Measurements from ENCODE around the gene UACA. TPM values are rescaled to one million over a fixed set of nuclear protein-coding genes. Genes with fewer than 3 reads are reported as not detected.

The UACA gene
- polyA plus RNA-seq, 1 of the 3 experiments (the other 2 are of a cell fraction): 35.9 TPM

- H3K27ac ChIP-seq (ENCODE audit: low read depth in 2 of 2, low read length in 1 of 2): peak overlapping the region in 1 of 2 experiments; percentile 79; a peak in 2 of 4 replicates
These were observed 136.0 kb downstream of the UACA start for GRCh38 chr15:70627322-70627721.

More at GRCh38 chr15:70627322-70627721, 136.0 kb downstream of the UACA start:
- DNase-seq: no peak
- no peaks in the 10 kb centered on the region; the same call in 1 of the 2 replicates for H3K9me2 ChIP-seq
- H3F3A ChIP-seq (replicated peaks; ENCODE audit: insufficient read depth): no peaks in the 10 kb centered on the region
- H3K27me3 ChIP-seq (ENCODE audit: insufficient read depth): no peaks in the 10 kb centered on the region
- 95% methylated on average over 7 of the region's 7 CpGs for WGBS (ENCODE audit: low lambda C conversion rate)
- CTCF ChIA-PET: interaction anchor here (1.4 to 1.9 kb wide), 3 partner anchors 11 to 58 kb away, joined by 5 to 8 read pairs (median 5); no protein-coding TSS in a partner anchor
- H3K4me2 ChIP-seq: no peak overlapping the region
- TF ChIP-seq EZH2phosphoT487 (IDR thresholded peaks at IDR 0.05; ENCODE audit: borderline replicate concordance, low read depth) (no peak), GATA2 (CRISPR knock-in tag; IDR thresholded peaks at IDR 0.05) (no peak), CHD2 (IDR thresholded peaks at IDR 0.05; ENCODE audit: low read length, partially characterized antibody) (no peak), MXI1 (IDR thresholded peaks at IDR 0.05; ENCODE audit: low read depth, low read length) (no peak), PBX3 (IDR thresholded peaks at IDR 0.05) (no peak), SIN3A (IDR thresholded peaks at IDR 0.05; ENCODE audit: borderline replicate concordance, low read depth, low read length) (no peak), REST (IDR thresholded peaks at IDR 0.05; ENCODE audit: low read depth, low read length) (no peak), TAF1 (IDR thresholded peaks at IDR 0.05; ENCODE audit: borderline replicate concordance, low read depth, low read length) (no peak), JUND (IDR thresholded peaks at IDR 0.05) (no peak), TEAD4 (IDR thresholded peaks at IDR 0.05; ENCODE audit: borderline replicate concordance, insufficient read depth) (no peak), MEF2A (IDR thresholded peaks at IDR 0.05; ENCODE audit: borderline replicate concordance, low read depth) (no peak), EP300 (IDR thresholded peaks at IDR 0.05; ENCODE audit: borderline replicate concordance in 1 of 2, low read depth in 1 of 2, low read length in 1 of 2) (no peak), FOXJ3 (CRISPR knock-in tag; IDR thresholded peaks at IDR 0.05) (no peak), RAD21 (IDR thresholded peaks at IDR 0.05; ENCODE audit: low read length) (no peak)
- TF ChIP-seq, protein P1, sequence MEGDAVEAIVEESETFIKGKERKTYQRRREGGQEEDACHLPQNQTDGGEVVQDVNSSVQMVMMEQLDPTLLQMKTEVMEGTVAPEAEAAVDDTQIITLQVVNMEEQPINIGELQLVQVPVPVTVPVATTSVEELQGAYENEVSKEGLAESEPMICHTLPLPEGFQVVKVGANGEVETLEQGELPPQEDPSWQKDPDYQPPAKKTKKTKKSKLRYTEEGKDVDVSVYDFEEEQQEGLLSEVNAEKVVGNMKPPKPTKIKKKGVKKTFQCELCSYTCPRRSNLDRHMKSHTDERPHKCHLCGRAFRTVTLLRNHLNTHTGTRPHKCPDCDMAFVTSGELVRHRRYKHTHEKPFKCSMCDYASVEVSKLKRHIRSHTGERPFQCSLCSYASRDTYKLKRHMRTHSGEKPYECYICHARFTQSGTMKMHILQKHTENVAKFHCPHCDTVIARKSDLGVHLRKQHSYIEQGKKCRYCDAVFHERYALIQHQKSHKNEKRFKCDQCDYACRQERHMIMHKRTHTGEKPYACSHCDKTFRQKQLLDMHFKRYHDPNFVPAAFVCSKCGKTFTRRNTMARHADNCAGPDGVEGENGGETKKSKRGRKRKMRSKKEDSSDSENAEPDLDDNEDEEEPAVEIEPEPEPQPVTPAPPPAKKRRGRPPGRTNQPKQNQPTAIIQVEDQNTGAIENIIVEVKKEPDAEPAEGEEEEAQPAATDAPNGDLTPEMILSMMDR (IDR thresholded peaks at IDR 0.05): no peak
- H3K9ac ChIP-seq: no peak overlapping the region
- H2AFZ ChIP-seq (ENCODE audit: low read depth): no peak overlapping the region
- H3K9me3 ChIP-seq: peaks cover 8% of the 10 kb centered on the region
- no peaks in the 10 kb centered on the region for H4K20me1 ChIP-seq (ENCODE audit: insufficient read depth)
- POLR2A ChIA-PET: interaction anchor here (0.8 kb wide), 1 partner anchor 506 kb away, joined by 3 read pairs; no protein-coding TSS in a partner anchor
- peaks cover 0 to 5% of the 10 kb centered on the region in 2 experiments for H3K36me3 ChIP-seq (replicated peaks in 1 of 2; ENCODE audit: control insufficient read depth in 1 of 2, insufficient read depth in 2 of 2, low read length in 1 of 2)
- peaks cover 0 to 36% of the 10 kb centered on the region in 2 experiments; a peak in 2 of 4 replicates for H3K4me1 ChIP-seq (ENCODE audit: control insufficient read depth in 1 of 2, insufficient read depth in 2 of 2, low read depth in 1 of 2, low read length in 1 of 2)
- H3K4me3 ChIP-seq (ENCODE audit: low read depth in 2 of 2, low read length in 1 of 2): no peak overlapping the region
- H3K79me2 ChIP-seq (ENCODE audit: insufficient read depth): no peaks in the 10 kb centered on the region

Measured in SK-N-SH (cell line).